Stimulated activated CD4-positive, alpha-beta T cell treated with anti-CD3 and anti-CD28 coated beads, Interleukin-4, amount 100 ng/mL, for 48 hours (primary cell): ENCODE data around the gene DTD1.

ENCODE experiments used
- DNase-seq, 2 donors: peaks; one replicate each; pipeline ENCODE4 v3.0.0-alpha.2; 2020; ENCODE audit warnings: low read depth in 2 of 2

Gene DTD1

DNA sequence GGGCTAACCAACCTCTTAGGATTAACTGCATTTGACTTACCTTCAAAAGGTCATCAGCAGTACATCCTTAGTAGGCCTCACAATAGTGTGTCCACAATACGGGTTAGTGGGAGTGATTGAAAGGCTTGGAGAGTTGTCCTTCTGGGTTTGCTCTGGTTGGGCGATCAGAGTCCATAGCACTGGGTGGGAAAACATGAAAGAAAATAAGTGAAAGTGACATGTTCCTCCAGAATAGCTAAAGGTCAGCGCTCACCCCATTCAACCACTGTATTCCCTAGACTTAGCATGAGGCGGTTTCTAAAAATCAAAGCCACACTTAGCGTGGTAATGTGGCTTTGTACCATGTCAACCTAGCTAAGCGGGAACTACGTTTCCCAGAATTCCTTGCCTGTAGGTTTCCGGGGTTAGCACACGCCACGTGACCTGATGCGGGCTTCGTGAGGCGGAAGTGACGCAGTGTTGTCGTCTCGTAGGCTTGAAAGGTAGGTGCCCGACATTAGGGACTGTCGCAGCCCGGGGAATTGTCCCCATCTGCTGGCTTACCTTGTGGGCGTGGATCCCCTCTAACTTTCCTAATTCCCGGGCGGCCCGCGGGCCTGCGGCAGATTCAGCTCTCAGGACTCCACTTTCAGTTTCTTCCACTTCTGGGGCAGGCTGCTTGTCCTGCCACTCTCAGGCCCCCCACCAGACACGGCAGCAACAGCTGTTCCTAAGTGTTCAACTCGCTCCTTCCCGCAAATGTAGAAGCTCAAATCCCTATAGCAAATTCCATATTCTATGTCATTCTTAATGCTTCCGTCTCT, 206.0 kb downstream of the DTD1 start:
- DNase-seq: peak; percentile 64 to 79

DNA sequence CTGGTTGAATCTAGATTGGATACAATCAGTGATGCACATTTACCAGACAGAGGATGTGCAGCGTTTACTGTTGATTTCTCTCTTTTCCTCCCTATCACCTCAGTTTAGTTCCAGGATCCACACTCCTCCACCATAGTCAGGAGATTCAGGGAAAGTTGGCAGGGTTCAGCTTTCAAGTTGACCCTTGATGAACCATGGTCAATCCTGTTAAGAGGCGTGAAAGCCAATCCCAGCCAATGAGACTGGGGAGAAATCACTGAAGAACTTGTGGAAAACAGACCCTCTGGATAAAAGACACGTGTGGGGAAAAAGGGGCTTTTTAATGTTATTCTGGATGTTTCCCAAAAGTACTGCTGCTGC, 206.6 kb downstream of the DTD1 start:
- DNase-seq: no peak

DNA sequence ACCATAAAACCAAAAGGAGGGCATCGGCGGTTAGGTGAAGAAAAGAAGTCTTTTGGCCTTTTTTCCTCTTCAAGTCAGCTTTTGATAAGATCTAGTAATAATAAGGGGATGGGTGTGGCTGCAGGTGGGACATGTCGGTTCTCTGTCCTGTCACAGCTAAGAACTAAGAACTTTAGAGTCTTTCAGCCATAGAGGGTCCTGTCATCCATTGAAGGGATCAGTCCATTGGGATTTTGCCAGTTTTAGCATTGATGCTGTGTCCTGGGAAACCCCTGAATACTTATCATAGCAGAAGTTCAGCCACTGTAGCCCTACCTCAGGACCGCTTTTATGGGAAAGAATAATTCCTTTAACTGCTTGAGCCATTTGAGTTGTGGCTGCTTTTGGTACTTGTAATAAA, 207.5 kb downstream of the DTD1 start:
- DNase-seq: no peak

DNA sequence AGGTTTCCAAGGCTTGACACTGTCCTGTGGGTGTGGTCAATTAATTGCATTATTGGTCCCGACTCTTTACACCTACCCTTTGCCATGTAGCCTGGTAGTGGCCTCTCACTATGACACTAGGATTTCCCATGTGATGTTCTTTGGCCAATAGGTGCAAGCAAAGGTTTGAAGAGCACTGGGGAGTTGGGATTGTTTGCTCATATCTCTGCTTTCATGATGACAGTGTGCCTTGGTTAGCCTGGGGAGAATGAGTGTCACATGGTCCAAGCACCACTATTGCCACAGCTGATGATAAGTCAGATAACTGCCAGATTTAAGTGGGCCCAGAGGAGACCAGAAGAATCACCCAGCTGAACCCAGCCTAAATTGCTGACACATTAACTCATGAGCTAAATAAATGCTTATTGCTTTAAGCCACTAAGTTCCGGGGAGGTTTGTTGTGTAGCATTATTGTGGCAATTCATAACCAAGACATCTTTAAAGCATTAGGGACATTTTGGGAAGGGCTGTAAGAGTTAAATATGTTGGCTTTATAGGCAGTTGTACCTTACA, 208.5 kb downstream of the DTD1 start:
- DNase-seq: no peak

DNA sequence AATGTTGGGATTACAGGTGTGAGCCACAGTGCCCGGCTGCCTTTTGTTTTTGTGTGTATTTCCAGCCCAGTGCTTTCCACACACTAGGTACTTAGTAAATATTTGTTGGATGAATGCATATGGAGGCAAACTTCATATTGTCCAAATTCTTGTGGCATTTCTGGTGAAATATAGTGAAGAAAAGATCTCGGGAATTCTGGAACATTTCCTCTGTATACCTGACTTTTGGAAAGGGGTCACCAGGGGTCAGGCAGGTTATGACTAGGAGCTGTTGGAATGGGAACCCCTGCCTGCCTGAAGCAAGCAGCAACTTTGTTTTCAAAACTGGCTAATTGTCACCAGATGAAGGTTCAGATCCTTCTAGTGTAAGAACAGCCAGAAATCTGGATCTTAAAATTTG, 213.7 kb downstream of the DTD1 start:
- no peak for DNase-seq

DNA sequence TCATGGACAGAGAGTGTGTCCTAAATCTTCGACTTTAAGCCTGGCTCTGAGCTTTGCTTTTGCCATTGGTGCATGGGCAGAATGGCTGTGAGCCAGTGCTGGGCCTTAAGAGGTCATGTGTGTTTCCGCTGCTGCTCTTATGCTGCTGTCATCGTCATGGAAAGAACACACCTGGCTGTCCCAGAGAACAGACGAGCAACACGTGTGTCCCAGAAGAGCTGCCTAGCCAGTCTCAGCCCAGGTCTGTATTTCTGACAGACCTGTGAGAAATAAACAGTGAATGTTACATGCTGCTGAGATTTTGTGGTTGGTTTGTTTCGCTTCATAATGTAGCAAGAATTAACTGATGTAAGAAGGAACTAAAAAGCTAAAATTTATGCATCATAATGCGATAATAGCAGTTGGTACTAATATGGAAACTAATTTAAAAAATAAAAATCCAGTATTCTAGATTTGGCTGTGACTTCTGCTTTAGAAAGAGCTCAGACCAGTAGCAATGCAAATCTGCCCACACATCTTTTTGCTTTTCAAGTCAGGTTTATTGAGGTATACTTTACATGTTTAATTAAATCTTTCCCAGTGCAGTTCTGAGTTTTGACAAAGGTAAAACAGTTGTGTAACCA, 214.3 kb downstream of the DTD1 start:
- no peak for DNase-seq

DNA sequence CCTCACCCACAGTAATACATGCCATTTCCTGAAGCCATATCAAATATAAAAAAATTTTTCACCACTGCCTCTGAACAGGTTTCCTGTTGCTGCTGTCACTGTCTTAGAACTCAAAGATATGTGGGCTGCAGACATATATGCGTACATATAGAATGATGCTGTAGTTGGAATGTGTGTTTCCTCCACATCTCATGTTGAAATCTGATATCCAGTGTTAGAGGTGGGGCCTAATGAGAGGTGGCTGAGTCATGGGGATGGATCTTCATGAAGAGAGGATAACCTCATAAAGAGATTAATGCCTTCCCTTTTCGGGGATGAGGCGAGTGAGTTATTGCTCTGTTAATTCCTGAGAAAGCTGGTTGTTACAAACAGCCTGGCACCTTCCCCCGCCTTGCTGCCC, 218.0 kb downstream of the DTD1 start:
- DNase-seq: no peak

DNA sequence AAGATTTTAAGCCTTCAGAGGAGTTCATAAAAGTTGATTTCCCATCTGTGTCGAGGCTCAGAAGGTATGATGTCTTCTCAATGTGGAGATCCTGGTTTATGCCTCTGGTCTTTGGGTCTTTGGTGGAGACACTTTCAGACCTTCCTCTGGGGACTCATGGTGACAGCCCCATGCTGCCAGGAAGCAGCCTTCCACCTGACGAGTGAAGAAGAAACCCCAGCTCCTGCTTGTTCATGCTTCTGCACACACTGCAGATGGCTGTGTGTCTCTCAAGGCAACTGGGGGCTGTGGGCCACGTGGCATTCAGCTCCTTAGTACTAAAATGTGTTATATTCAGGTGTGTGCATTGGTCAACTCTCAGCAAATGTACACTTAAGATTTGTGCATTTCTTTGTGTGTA, 220.9 kb downstream of the DTD1 start:
- no peak for DNase-seq

DNA sequence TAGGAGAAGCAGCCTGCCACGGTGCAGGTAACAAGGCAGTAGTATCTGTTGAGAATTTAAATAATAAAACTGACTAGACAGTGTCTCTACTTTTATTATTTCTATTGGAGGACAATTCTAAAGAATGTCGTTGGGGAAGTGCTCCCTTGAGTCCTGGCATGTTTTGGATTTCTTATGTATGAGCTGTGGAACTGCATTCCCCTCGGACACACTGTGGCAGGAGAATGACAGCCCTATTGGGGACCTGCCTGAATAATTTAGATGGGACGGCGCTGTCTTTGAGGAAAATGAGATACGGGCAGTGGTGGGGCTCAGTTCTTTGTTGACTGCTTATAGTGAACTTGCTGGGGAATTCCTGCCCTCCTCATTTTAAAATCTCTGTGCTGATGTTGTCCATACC, 223.3 kb downstream of the DTD1 start:
- no peak for DNase-seq

DNA sequence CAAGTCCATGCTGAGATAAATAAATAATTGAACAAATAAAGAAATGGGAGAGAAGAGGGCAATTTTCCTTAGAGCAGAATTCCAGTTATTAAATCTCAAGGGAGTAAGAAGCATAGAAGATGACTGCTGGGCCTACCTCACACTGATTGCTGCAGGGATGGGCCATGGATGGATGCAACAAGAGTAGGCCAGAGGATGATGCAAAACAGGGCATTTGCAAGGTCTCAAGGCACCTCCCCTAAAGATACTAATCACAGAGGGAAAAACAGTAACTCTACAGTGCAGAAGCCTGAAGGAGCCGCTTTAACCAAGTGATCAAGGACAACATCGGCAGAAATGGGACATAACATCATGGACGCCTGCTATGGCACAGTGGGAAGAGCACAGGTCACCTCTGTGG, 224.1 kb downstream of the DTD1 start:
- DNase-seq: no peak

DNA sequence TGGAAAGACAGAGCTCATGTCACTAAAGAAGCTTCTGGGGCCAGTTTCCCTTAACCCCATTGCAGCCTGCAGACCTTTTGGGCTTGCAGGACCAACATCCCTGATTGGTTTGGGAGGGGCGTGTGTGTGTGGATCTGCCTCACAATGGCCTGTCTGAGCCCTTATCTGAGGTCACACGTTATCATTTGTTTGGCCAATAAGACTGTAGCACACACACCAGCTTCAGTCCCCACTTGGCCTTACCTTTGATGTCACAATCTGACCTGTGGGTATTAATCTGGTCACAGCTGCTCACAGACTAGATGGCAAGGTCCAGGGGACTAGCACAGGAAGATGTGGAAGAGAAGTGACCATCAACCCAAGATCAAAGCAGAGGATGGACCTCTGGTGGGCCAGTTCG, 225.6 kb downstream of the DTD1 start, which contains the start of gene SCP2D1:
Gene SCP2D1 (plus strand): TSS at position 301 of the 400 bp plus-strand sequence. CDS start 33 bp downstream, at position 334.
- DNase-seq: no peak

DNA sequence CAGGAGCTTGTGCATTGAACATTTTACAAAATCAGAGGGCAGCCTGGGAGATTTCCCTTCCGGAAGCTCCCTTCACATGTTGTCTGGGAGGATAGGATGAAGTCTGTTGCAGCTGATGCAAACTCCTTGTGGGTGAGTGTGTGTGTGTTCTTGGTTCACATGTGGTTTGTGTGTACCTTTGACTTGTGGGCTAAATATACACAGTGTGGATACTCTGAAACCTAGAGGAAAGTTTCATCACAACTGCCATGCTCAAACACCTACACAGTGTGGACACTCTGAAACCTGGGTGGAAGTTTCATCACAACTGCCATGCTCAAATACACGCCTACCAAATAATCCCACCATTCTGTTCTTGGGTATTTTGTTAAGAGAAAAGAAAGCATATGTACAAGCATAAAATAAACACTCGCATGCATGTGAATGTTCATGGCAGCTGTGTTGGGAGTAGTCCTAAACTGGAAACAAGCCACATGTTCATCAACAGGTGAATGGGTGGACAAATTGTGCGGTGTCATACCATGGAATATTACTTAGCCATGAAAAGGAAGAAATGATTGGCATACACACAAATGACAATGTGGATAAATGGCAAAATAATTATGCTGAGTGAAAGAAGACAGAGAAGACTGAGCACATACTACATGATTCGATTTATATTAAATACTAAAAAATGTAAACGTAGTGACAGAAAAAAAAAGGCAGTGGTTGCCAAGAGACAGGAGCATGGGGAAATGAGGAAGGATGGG, 227.5 kb downstream of the DTD1 start:
- no peak for DNase-seq
